HepG2 (cell line): ENCODE results near the gene TIMM10. TPM values are rescaled to one million over a fixed set of nuclear protein-coding genes. Genes with fewer than 3 reads are reported as not detected.

Experiments used
- ATF4 ChIP-seq, 2 experiments: fragments of 450-650 bp in 1 of 2; sonication (generic) in 1 of 2; formaldehyde crosslinking; IDR thresholded peaks; 2 replicates each; pipeline versions ENCODE4 v1.5.0 to v1.8.0; 2020 to 2022; ENCODE audit warnings: mild to moderate bottlenecking in 1 of 2, missing genetic modification reagents in 1 of 2
- ATF5 ChIP-seq: sonication (generic); formaldehyde crosslinking; IDR thresholded peaks from 2 replicates; pipeline ENCODE4 v1.4.0; 2020; ENCODE audit warnings: mild to moderate bottlenecking, low read depth, missing genetic modification reagents
- CEBPB ChIP-seq: IDR thresholded peaks from 2 replicates; pipeline ENCODE4 v1.6.1; 2011; ENCODE audit warnings: low read depth, low read length, improper control_type of control experiment, borderline replicate concordance
- FOXM1 ChIP-seq: sonication (generic); formaldehyde crosslinking; IDR thresholded peaks from 2 replicates; pipeline ENCODE4 v1.5.0; 2020; ENCODE audit warnings: missing genetic modification reagents
- FOXO1 ChIP-seq: sonication (generic); formaldehyde crosslinking; IDR thresholded peaks from 2 replicates; pipeline ENCODE4 v1.4.0; 2020; ENCODE audit warnings: missing genetic modification reagents
- HOXA5 ChIP-seq: sonication (generic); formaldehyde crosslinking; IDR thresholded peaks from 2 replicates; pipeline ENCODE4 v1.4.0; 2020; ENCODE audit warnings: missing genetic modification reagents
- KLF13 ChIP-seq: sonication (generic); formaldehyde crosslinking; IDR thresholded peaks from 2 replicates; pipeline ENCODE4 v1.4.0; 2020; ENCODE audit warnings: mild to moderate bottlenecking, missing genetic modification reagents
- NCOA1 ChIP-seq: sonication (generic); formaldehyde crosslinking; IDR thresholded peaks from 2 replicates; pipeline ENCODE4 v1.9.0; 2021; ENCODE audit warnings: missing genetic modification reagents
- POLR2A ChIP-seq, 2 experiments: IDR thresholded peaks; 2 replicates each; pipeline ENCODE4 v1.6.1; 2011; ENCODE audit warnings: low read depth in 2 of 2, low read length in 2 of 2, mild to moderate bottlenecking in 1 of 2, moderate library complexity in 1 of 2; ENCODE audit not compliant: insufficient read depth in 1 of 2
- RFX3 ChIP-seq: IDR thresholded peaks from 2 replicates; pipeline ENCODE4 v1.6.1; 2016; ENCODE audit warnings: missing biosample characterization, missing genetic modification reagents
- SOX6 ChIP-seq, 2 experiments: fragments of 450-650 bp in 1 of 2; sonication (generic) in 1 of 2; formaldehyde crosslinking in 1 of 2; IDR thresholded peaks; 2 replicates each; pipeline versions ENCODE4 v1.4.0 to v1.6.1; 2017 to 2020; ENCODE audit warnings: antibody characterized with exemption in 1 of 2, mild to moderate bottlenecking in 1 of 2, missing genetic modification reagents in 1 of 2
- ZIK1 ChIP-seq: sonication (generic); formaldehyde crosslinking; IDR thresholded peaks from 2 replicates; pipeline ENCODE4 v1.5.0; 2020; ENCODE audit warnings: mild to moderate bottlenecking, low read depth, missing genetic modification reagents, borderline replicate concordance
- ZNF260 ChIP-seq: sonication (generic); formaldehyde crosslinking; IDR thresholded peaks from 2 replicates; pipeline ENCODE4 v1.4.0; 2020; ENCODE audit warnings: missing genetic modification reagents, low read depth, mild to moderate bottlenecking, borderline replicate concordance
- ZNF513 ChIP-seq: sonication (generic); formaldehyde crosslinking; conservative IDR thresholded peaks from 2 replicates; pipeline ENCODE4 v1.5.0; 2020; ENCODE audit warnings: missing genetic modification reagents
- ZNF562 ChIP-seq: sonication (generic); formaldehyde crosslinking; IDR thresholded peaks from 2 replicates; pipeline ENCODE4 v1.8.0; 2022; ENCODE audit warnings: missing genetic modification reagents, borderline replicate concordance
- ZNF687 ChIP-seq: sonication (generic); formaldehyde crosslinking; IDR thresholded peaks from 2 replicates; pipeline ENCODE4 v1.5.1; 2020; ENCODE audit warnings: mild to moderate bottlenecking, missing genetic modification reagents, moderate library complexity
- ZNF691 ChIP-seq: sonication (generic); formaldehyde crosslinking; IDR thresholded peaks from 2 replicates; pipeline ENCODE4 v1.4.0; 2020; ENCODE audit warnings: missing genetic modification reagents, low read depth, mild to moderate bottlenecking, borderline replicate concordance
- ZSCAN30 ChIP-seq: sonication (generic); formaldehyde crosslinking; IDR thresholded peaks from 2 replicates; pipeline ENCODE4 v1.5.0; 2020; ENCODE audit warnings: mild to moderate bottlenecking, missing genetic modification reagents
- polyA plus RNA-seq, 8 experiments: library from polyadenylated mRNA; depleted of rRNA in 3 of 8; stranded (reverse) in 7 of 8; unstranded in 1 of 8; fragments of >200 nt; fragmentation: Illumina TruSeq in 4 of 8; extraction: Trizol in 4 of 8; gene quantifications; 2 replicates each; pipeline versions ENCODE4 v1.2.1 to v1.2.3, GENCODE V29; 2011 to 2016; ENCODE audit warnings: low read depth in 4 of 8, missing spikeins in 1 of 8, mixed read lengths in 1 of 8; ENCODE audit not compliant: insufficient read depth in 1 of 8
- total RNA-seq, 5 experiments: library from RNA; depleted of rRNA; stranded (reverse); fragments of >200 nt; fragmentation: Illumina TruSeq; extraction: Trizol; gene quantifications; 2 replicates each; pipeline ENCODE4 v1.2.3, GENCODE V29; 2016; ENCODE audit warnings: low read depth in 1 of 5

Gene TIMM10
- total and polyA plus RNA-seq, 2 of the 13 experiments (the other 11 are each of a cell fraction or from before 2014, with no cell fraction given) = 67.8 to 82.2 TPM

GRCh38 chr11:57530596-57531507, at the start of gene TIMM10 (continued):
- TF ChIP-seq ZNF691 (CRISPR knock-in tag) (no peak), RFX3 (CRISPR knock-in tag) (no peak), KLF13 (CRISPR knock-in tag) (no peak), FOXO1 (CRISPR knock-in tag) (no peak; the same call in 1 of the 2 replicates), POLR2A (IDR thresholded peaks at IDR 0.05; ENCODE audit: insufficient read depth in 1 of 2, low read depth in 2 of 2, low read length in 2 of 2) (peak; percentile 64 to 70), NCOA1 (CRISPR knock-in tag) (no peak), ZNF562 (CRISPR knock-in tag) (no peak), ATF5 (CRISPR knock-in tag) (no peak), ZSCAN30 (0 out of 2 replicates have a peak, but pooled peaks have one; percentile 41), HOXA5 (peak; percentile 68), SOX6 (IDR thresholded peaks at IDR 0.05) (no peak), SOX6 (CRISPR knock-in tag; IDR thresholded peaks at IDR 0.05) (peak; percentile 62; the same call in 1 of the 2 replicates), ZIK1 (CRISPR knock-in tag) (no peak), ZNF513 (CRISPR knock-in tag) (no peak), CEBPB (no peak), ATF4 (CRISPR knock-in tag; IDR thresholded peaks at IDR 0.05) (peak in 1 of 2 experiments; percentile 66; a peak in 1 of 4 replicates), ZNF260 (CRISPR knock-in tag) (no peak), FOXM1 (CRISPR knock-in tag) (no peak), ZNF687 (CRISPR knock-in tag) (peak; percentile 78)
